AG09309 (cell line): ENCODE measurements around the gene ZRANB2.

Experiments
- DNase-seq: peaks from one replicate; pipeline ENCODE4 v3.0.0-alpha.2; 2010; ENCODE audit warnings: low read depth
- H3K4me3 ChIP-seq: 2 replicates; pipeline ENCODE4 v1.5.1; 2011; ENCODE audit warnings: mild to moderate bottlenecking, low read depth, low read length, moderate library complexity; ENCODE audit not compliant: control insufficient read depth
- TF ChIP-seq, protein P1 (sequence below): IDR thresholded peaks from 2 replicates; pipeline ENCODE4 v1.5.1; 2011; ENCODE audit warnings: mild to moderate bottlenecking, low read depth, low read length, inconsistent platforms; ENCODE audit not compliant: insufficient read depth, control insufficient read depth; ENCODE audit errors: missing control alignments

The ZRANB2 gene, protein sequence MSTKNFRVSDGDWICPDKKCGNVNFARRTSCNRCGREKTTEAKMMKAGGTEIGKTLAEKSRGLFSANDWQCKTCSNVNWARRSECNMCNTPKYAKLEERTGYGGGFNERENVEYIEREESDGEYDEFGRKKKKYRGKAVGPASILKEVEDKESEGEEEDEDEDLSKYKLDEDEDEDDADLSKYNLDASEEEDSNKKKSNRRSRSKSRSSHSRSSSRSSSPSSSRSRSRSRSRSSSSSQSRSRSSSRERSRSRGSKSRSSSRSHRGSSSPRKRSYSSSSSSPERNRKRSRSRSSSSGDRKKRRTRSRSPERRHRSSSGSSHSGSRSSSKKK

DNA sequence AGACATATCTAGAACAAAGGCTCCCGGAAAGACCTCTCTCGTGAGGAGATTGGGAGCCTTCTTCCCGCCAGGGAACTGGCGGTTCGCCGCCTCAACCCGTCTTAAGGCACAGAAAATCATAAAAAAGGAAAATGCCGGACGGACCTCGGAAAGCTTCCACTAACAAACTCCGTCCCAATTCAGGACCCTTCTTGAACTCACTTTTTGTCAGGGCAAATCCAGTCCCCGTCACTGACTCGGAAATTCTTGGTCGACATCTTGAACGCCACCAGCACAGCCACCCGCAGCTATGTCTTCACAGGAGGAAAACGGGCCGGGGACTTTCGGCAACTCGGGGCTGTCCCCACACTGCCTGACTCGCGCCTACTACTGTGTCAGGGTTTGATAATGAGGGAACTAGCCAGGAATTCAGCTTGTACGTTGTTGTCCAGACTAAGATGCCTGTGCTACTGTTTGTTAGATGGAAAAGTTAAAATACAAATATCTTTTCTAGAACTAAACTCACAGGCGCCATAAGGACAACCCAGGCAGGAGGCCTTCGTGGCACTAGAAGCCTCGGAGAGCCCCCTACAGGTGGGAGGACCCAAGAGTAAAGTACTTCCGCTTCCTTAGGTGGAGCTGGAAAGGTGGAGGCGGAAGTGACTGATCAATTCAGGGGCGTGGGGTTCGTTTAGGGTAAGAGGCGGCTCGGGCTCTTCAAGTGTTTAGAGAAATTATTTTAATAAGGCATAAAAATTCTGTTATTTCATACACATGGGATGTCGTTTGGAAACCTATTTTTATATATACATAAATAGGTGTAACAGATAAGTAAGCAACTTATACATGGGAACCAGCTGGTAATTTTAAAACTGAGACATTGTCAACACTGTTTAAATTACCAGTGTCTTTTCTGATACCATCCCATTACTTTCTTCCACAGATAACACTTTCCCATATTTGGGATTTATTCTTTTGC, at the start of gene ZRANB2:
Gene ZRANB2, minus strand, starts transcription at position 297 of the 958 bp plus-strand sequence. Its CDS starts 40 bp downstream, at position 257.
- H3K4me3 ChIP-seq = peak within 1 kb of the TSS; percentile 66
- TF ChIP-seq, protein P1, sequence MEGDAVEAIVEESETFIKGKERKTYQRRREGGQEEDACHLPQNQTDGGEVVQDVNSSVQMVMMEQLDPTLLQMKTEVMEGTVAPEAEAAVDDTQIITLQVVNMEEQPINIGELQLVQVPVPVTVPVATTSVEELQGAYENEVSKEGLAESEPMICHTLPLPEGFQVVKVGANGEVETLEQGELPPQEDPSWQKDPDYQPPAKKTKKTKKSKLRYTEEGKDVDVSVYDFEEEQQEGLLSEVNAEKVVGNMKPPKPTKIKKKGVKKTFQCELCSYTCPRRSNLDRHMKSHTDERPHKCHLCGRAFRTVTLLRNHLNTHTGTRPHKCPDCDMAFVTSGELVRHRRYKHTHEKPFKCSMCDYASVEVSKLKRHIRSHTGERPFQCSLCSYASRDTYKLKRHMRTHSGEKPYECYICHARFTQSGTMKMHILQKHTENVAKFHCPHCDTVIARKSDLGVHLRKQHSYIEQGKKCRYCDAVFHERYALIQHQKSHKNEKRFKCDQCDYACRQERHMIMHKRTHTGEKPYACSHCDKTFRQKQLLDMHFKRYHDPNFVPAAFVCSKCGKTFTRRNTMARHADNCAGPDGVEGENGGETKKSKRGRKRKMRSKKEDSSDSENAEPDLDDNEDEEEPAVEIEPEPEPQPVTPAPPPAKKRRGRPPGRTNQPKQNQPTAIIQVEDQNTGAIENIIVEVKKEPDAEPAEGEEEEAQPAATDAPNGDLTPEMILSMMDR = peak; percentile 71
- DNase-seq = peak; percentile 84

DNA sequence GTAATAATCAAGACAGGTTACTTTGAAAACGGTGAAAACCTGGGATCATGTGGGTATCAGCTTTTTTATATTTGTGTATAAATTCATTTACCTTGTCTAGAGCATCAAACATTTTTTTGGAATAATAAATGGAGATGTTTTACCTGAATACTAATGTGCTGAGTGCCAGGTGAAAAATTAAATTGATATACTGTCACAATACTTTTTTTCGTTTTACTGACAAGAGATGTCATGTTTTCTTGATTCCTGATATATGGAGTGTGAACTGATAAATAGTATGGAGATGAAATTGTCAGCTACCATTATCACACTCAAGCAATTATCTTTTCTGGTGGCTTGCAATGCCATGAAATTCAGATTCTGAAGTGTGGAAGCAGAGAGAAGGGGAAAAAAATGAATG, 47.2 kb upstream of the ZRANB2 start:
- H3K4me3 ChIP-seq = no peak overlapping the region
- no peak for DNase-seq
- TF ChIP-seq, protein P1 = no peak

DNA sequence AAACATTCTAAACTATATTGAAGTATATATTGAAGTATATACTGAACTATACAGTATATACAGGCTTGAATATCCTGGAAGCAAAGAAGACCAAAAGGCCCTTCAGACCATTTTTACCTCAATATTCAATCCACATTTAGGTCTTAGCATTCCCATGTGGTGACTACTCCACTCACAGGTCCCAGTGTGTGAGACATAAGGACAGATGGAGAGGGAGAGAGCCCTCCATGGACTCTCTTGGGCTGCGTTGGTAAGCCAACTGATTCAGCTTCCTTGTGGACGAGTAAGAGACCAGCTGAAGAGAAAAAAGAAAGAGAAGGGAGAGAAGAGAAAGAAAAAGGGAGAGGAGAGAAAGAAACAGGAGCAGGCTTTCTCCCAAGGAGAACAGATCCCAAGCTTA, 37.3 kb upstream of the ZRANB2 start:
- TF ChIP-seq, protein P1 = no peak
- H3K4me3 ChIP-seq = no peak overlapping the region
- no peak for DNase-seq

DNA sequence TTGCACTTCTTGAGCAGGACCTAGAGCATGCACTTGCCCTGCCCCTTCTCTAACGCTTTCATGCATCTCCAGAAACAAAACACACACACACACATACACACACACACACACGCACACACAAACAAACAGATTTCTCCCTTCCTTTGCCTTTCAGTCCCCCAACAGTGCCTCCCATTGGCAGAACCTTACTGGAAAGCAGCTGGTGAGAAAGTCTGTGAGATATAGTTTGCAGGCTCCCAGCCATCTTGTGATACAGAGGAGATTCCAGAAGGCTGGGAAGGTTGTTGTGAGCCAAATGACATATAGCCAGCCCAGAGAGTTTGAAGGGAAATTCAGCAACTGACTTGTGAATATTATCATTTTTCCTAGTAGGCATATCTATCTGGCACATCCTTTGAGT, 35.9 kb upstream of the ZRANB2 start:
- H3K4me3 ChIP-seq = no peak overlapping the region

DNA sequence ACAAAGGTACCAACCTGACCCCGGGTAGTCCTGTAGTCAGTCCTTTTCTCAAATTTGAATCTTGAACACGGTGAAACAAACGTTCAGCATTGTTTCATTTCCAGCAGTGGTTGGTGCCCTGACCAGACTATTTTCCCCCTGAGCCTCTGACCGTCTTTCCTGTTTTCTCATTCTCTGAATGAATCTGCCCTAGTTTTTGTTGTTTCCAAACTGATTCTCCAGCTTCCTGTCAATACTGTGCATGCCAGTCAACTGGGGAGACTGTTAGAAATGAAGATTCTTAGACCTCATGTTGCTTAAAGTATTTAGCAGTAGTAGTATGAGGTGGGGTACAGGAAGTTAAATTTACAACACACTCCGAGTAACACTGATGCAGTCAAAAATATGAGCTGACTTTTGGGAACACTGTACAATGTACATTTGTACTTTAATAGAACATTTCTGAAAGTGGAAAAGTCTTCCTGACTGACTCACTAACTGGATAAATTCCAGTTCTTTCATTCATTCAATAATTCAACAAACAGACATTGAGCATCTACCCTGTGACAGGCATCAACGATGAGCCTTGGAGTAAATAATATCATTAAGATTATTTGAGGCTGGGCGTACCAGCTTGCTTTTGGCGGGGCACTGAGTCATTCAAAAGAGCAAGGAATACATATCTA, 26.0 kb upstream of the ZRANB2 start:
- DNase-seq = no peak
- TF ChIP-seq, protein P1 = no peak
- H3K4me3 ChIP-seq = no peak overlapping the region

More for the DNA sequence above, 35.9 kb upstream of the ZRANB2 start:
- TF ChIP-seq, protein P1 = no peak
- no peak for DNase-seq

DNA sequence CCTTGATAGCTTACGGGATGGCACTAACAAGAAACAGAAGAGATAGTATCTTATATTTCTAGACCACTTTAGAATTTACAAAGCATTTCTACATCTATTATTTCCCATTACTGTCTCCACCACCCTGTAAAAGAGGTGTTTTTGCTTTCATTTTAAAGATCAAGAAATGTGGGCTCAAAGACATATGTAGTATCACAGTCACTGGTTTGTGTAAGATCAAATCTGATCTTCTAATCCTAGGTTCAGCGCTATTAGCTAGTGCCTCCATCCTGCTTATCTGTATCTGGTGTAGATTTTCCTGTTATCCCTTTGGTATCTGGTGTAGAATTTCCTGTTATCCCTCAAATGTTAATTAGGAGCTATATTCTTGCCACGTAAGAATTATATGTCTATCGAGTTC, 23.6 kb upstream of the ZRANB2 start:
- no peak for DNase-seq
- no peak overlapping the region for H3K4me3 ChIP-seq
- TF ChIP-seq, protein P1 = no peak
